C1 segment of cervical spinal cord (tissue), 14 donors: ENCODE results near the gene KRAS.
A peak's percentile ranks its signal among the peaks of the same experiment; 100 is the strongest.

Source experiments
- DNase-seq, 14 donors: peaks; one replicate each; lab custom pipeline; 2025; lab: John Stamatoyannopoulos, UW

KRAS gene

DNA sequence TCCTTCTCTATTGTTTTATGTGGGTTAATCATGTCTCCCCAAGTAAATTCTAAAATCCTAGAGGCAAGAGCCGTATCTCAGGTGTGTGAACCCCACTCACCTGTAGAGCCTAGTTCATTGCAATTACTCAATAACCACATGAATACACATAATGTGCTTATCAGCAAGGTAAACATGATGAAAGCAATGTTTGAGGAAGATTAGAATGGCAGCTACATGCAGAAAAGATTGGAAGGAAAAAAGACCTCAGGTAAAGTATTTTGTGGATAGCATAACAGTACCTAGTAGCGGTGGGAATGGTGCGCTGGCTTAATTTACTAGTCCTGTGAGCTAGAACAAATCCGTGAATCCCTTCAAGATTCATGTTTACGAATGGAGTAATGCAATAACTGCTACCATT, 5.3 kb upstream of the KRAS start:
- DNase-seq = no peak

- no peak for DNase-seq
Measured at GRCh38 chr12:25254271-25254880, 3.6 kb upstream of the KRAS start.

GRCh38 chr12:25253371-25254068, 2.8 kb upstream of the KRAS start:
- no peak for DNase-seq

GRCh38 chr12:25252946-25253345, 2.2 kb upstream of the KRAS start:
- DNase-seq = no peak

DNA sequence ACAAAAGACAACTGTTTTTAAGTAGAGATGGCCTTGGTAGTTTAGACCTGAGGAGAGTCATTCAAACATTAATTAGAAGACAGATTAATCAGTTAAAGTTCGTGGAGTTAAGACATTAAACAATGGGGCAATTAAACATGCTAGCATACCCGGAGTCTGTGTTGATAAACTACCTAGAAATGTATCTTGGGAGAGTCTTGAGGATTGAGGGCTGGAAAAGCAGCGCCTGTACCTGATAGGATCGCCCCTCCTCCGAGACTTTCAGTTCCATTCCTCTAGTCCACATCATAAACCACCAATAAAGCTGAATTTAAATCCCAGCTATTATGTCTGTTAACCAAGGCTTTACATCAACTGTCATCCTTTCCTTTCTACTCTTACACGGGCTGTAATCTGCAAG, 1.0 kb upstream of the KRAS start:
- no peak for DNase-seq

DNA sequence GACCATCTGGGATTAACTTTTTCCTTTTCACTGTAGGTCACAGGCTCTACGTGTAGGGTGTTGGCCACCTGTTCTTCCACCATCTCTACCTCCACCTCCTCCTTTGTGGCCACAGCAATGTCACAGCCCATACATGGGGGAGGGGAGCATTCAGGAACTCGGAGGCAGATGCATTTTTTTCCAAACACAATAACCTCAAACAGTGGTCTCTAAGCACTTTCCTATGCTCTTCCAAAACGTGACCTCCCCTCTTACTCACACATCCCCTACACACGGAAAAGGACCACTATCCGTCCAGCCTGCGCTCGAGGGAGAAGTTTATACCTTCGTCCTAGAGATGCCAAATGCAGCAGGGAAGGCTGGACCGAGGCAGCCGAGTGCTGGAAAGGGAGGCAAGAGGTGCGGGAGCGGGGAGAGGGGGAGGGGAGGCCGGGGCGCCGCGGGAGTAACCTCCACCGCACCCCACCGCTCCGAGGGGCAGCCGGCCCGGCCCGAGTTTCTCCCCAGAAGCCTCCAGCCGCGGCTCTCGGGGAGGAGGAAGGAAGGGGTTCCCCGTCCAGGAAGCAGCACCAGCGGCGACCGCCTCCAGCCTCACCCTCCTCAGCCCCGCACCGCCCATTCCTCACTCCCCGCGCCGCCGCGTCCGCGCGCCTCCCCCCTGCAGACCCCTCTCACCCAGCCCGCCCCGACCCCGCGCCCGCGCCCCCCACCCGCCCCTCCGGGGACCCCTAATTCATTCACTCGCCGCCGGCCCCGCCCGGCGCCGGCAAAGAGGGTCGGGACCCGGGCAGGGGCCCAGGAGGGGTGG, 594 bp downstream of the KRAS start:
- DNase-seq = peak in 10 of 14 donors; percentile 19 to 68 (median 54)

DNA sequence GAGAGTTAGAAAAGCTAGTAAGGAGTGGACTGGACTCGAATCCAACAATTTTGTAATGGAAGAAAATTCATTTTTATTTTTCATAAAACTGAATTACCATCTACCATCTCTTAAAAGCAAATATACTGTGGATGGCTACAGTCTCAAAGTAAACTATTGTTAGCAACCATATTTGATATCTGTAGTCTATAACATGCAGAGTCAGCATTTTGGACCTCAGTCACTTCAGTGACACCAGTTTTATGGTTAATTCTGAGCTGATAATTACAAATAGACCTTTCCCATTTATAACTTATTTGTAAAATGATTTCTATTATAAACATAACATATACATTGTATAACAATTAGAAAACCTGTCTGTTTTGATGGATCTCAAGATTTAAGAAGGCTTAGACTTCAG, 2.0 kb downstream of the KRAS start:
- DNase-seq = no peak

- DNase-seq = no peak
Measured at GRCh38 chr12:25248137-25248536, 2.6 kb downstream of the KRAS start.

- no peak for DNase-seq
Measured at GRCh38 chr12:25245491-25245890, 5.2 kb downstream of the KRAS start.

- DNase-seq = no peak
Measured at GRCh38 chr12:25243680-25243990, 7.1 kb downstream of the KRAS start.

DNA sequence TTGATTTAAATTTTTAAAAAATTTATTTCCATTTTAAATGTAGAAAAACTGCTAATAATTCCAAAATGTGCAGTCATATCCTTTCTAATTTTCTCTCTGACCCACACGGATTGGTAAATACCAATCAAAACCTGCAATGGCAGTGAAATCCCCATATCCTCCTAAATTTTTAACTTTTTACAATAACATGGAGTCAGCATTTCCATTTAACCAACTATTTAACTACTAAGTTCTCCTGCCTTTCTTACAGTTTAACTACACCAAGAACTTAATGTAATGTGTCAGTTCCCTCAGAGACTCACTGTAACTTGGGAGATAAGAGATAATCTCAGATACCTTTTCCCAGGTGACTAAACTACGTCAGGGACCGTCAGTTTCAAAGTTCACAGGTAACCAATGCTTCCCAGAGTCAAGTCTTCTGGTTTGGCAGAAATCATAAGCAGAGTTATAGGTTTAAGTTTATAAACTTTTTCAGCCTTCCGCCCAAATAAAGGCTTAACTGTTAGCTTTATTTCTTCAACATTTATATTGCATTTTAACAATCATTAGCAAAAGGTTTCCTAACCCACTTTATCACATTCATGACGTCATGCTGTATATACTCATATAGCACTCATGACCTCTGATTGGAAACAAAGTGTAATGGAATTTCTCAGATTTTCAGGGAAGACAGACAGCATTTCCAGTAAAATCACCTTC, 7.6 kb downstream of the KRAS start:
- no peak for DNase-seq

- DNase-seq = no peak
Measured at GRCh38 chr12:25241167-25242020, 9.3 kb downstream of the KRAS start.

DNA sequence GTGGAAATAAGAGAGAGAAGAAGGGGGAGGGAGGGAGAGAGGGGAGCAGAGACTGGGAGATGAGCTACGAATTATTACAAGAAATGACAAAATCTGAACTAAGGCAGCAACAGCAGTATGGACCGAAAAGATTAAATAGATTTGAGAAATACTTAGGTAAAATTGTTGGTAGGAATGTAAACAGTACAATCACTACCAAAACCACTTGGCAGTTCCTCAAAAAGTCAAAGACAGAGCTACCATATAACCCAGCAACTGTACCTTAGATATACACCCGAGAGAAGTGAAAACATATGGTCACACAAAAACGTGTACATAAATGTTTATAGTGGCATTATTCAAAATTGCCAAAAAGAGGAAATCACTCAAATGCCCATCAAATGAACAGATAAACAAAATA, 14.1 kb downstream of the KRAS start:
- no peak for DNase-seq

- DNase-seq = no peak
Measured at GRCh38 chr12:25236190-25236589, 14.5 kb downstream of the KRAS start.

- DNase-seq = no peak
Measured at GRCh38 chr12:25213338-25213737, 37.4 kb downstream of the KRAS start.

DNA sequence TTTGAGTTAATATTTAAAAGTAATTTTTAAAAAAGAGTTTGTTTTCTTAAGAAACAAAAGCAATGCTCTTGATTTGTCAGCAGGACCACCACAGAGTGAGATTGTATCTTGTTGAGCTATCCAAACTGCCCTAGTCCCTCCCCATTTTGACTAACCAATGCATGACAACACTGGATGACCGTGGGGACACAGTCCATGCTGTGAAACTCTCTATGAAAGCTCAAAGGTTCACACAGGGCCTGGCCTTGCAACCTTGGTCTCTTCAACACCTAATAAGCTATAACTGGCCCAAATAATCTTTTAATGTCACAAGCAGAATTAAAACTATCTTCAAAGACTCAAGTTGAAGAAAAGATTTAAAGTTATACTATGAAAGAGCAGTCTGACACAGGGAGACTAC, 42.2 kb downstream of the KRAS start:
- no peak for DNase-seq

GRCh38 chr12:25207846-25208245, 42.9 kb downstream of the KRAS start:
- DNase-seq = no peak

GRCh38 chr12:25207411-25207810, 43.3 kb downstream of the KRAS start:
- DNase-seq = no peak

DNA sequence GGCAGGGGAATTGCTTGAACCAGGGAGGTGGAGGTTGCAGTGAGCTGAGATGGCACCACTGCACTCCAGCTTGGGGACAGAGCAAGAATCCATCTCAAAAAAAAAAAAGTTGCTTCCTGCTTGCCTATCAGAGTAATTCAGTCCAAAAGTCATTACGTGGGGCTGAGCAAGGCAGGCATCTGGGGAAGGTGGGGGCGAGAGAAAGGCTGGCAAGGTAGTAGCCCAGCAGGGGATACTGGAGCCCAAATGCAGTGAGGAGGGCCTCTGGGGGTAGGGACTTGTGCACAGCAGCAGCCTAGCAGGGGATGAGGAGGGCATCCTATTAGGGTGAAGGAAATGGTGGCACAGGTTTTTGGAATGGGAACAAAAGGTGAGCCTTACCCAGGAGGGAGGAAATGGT, 48.6 kb downstream of the KRAS start:
- DNase-seq = no peak

DNA sequence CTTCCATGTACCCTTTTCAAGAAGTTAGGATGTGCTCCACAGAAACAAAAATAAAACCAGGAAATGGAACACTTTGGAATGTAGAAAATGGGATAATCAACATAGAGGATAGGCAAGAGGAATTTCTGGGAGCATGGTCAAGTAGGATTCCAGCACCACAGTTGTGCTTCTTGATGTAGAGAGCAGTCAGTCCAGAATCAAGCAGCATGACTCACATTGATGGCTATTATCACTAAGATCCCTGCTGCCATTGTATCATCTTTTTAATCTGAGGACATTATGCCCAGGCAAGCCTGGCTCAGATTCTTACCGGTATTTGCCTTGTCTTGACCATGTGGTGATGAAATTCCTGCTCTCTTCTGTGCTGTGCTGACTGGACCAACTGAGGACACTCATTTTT, 50.0 kb downstream of the KRAS start:
- DNase-seq = no peak

DNA sequence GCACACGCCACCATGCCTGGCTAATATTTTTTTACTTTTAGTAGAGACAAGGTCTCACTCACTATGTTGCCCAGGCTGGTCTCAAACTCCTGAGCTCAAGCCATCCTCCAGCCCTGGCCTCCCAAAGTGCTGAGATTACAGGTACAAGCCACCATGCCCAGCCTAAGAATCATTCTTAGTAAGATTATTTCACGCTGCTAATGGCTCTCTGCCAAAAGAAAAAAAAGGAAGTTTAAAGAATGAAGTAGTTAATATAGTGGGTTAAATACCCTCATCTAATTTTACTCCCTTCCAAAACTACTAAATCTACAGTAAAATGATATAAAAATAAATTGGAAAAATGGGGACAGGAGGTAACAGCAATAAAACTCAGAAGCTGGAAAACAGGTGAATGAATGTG, 53.1 kb downstream of the KRAS start:
- DNase-seq = no peak
